IMR-90 (cell line): ENCODE measurements around the gene KAZN. TPM values are rescaled to one million over a fixed set of nuclear protein-coding genes. Genes with fewer than 3 reads are reported as not detected.

Source experiments
- ATAC-seq: fragments of 200-7000 bp; cut with Tn5 transposase; 2 replicates; pipeline ENCODE4 v1.9.1; 2020; ENCODE audit warnings: low read depth, mild to moderate bottlenecking, moderate library complexity
- BruUV-seq: library from RNA; stranded (reverse); fragments of 400-500 nt; replicated peaks from 2 replicates; lab custom pipeline; 2021; lab: Mats Ljungman, UMichigan
- CTCF ChIA-PET: fragments of 300-600 bp; formaldehyde crosslinking; extraction: SDS; loops from one replicate; lab custom pipeline; 2021; ENCODE audit warnings: antibody characterized with exemption; lab: Yijun Ruan, JAX
- POLR2A ChIA-PET: fragments of 300-600 bp; sonication (Branson Sonifier 250); formaldehyde crosslinking; loops from one replicate; lab custom pipeline; 2022; ENCODE audit warnings: antibody characterized with exemption; ENCODE audit not compliant: unreplicated experiment; lab: Charles Lee
- DNase-seq: peaks from one replicate; pipeline ENCODE4 v3.0.0; 2013
- H2AFZ ChIP-seq: replicated peaks from 2 replicates; pipeline ENCODE3; 2013; ENCODE audit warnings: low read length, mild to moderate bottlenecking; ENCODE audit not compliant: poor library complexity
- H2AK5ac ChIP-seq: 2 replicates; pipeline ENCODE4 v1.6.1; 2013; ENCODE audit warnings: low read depth, low read length, inconsistent platforms
- H2AK9ac ChIP-seq: replicated peaks from 2 replicates; pipeline ENCODE3; 2013; ENCODE audit warnings: mild to moderate bottlenecking, low read depth, low read length, moderate library complexity; ENCODE audit not compliant: poor library complexity
- H2BK120ac ChIP-seq: 2 replicates; pipeline ENCODE4 v1.6.1; 2013; ENCODE audit warnings: low read depth, low read length, inconsistent platforms
- H2BK15ac ChIP-seq: 3 replicates; pipeline ENCODE4 v1.6.1; 2013; ENCODE audit warnings: low read depth, low read length, inconsistent platforms
- H2BK20ac ChIP-seq: 2 replicates; pipeline ENCODE4 v1.6.1; 2013; ENCODE audit warnings: low read depth, mild to moderate bottlenecking, inconsistent platforms, low read length, moderate library complexity
- H2BK5ac ChIP-seq: 2 replicates; pipeline ENCODE4 v1.6.1; 2013; ENCODE audit warnings: mild to moderate bottlenecking, low read depth, low read length, inconsistent platforms; ENCODE audit not compliant: poor library complexity, severe bottlenecking
- H3K14ac ChIP-seq: replicated peaks from 2 replicates; pipeline ENCODE4 v1.6.1; 2013; ENCODE audit warnings: low read depth, low read length, inconsistent platforms
- H3K18ac ChIP-seq: 2 replicates; pipeline ENCODE4 v1.6.1; 2013; ENCODE audit warnings: low read depth, low read length, control low read depth
- H3K23ac ChIP-seq: 2 replicates; pipeline ENCODE4 v1.6.1; 2013; ENCODE audit warnings: low read depth, low read length, inconsistent platforms
- H3K27ac ChIP-seq: 2 replicates; pipeline ENCODE4 v1.5.1; 2013; ENCODE audit warnings: mild to moderate bottlenecking, control low read depth, low read length; ENCODE audit not compliant: insufficient read depth
- H3K27me3 ChIP-seq: 2 replicates; pipeline ENCODE4 v1.6.1; 2013; ENCODE audit warnings: low read length; ENCODE audit not compliant: control insufficient read depth, insufficient read depth
- H3K36me3 ChIP-seq: 2 replicates; pipeline ENCODE4 v1.6.1; 2013; ENCODE audit warnings: low read length, mixed read lengths; ENCODE audit not compliant: control insufficient read depth, insufficient read depth
- H3K4ac ChIP-seq: 2 replicates; pipeline ENCODE4 v1.6.1; 2013; ENCODE audit warnings: low read depth, low read length, inconsistent platforms
- H3K4me1 ChIP-seq: 2 replicates; pipeline ENCODE4 v1.6.1; 2013; ENCODE audit warnings: low read length, mixed read lengths; ENCODE audit not compliant: control insufficient read depth, insufficient read depth
- H3K4me2 ChIP-seq: 2 replicates; pipeline ENCODE4 v1.6.1; 2013; ENCODE audit warnings: low read depth, mild to moderate bottlenecking, control low read depth, low read length, moderate library complexity
- H3K4me3 ChIP-seq: 2 replicates; pipeline ENCODE4 v1.5.1; 2013; ENCODE audit warnings: low read depth, mild to moderate bottlenecking, control low read depth, low read length, moderate library complexity; ENCODE audit not compliant: insufficient read depth
- H3K56ac ChIP-seq: 2 replicates; pipeline ENCODE4 v1.6.1; 2013; ENCODE audit warnings: low read length, inconsistent platforms; ENCODE audit not compliant: insufficient read depth; ENCODE audit errors: extremely low read depth
- H3K79me1 ChIP-seq, 2 experiments: 2 replicates each; pipeline ENCODE4 v1.6.1; 2013; ENCODE audit warnings: low read length in 2 of 2, inconsistent platforms in 1 of 2, low read depth in 1 of 2
- H3K9ac ChIP-seq: 2 replicates; pipeline ENCODE4 v1.6.1; 2013; ENCODE audit warnings: low read depth, low read length, control low read depth
- H3K9me1 ChIP-seq: 2 replicates; pipeline ENCODE4 v1.6.1; 2013; ENCODE audit warnings: low read length, inconsistent platforms; ENCODE audit not compliant: insufficient read depth
- H3K9me3 ChIP-seq: 2 replicates; pipeline ENCODE4 v1.6.1; 2013; ENCODE audit warnings: low read length; ENCODE audit not compliant: control insufficient read depth, insufficient read depth
- H4K20me1 ChIP-seq: 2 replicates; pipeline ENCODE4 v1.6.1; 2013; ENCODE audit warnings: low read length, inconsistent platforms; ENCODE audit not compliant: insufficient read depth
- H4K5ac ChIP-seq: 2 replicates; pipeline ENCODE4 v1.6.1; 2013; ENCODE audit warnings: mild to moderate bottlenecking, low read depth, low read length, control low read depth
- H4K8ac ChIP-seq, 2 experiments: 2 replicates each; pipeline ENCODE4 v1.6.1; 2013; ENCODE audit warnings: low read depth in 2 of 2, low read length in 2 of 2, control low read depth in 1 of 2, inconsistent platforms in 1 of 2
- H4K91ac ChIP-seq: 2 replicates; pipeline ENCODE4 v1.6.1; 2013; ENCODE audit warnings: low read depth, low read length, inconsistent platforms; ENCODE audit not compliant: insufficient read depth
- BHLHE40 ChIP-seq: fragments of 150-350 bp; IDR thresholded peaks from 2 replicates; pipeline ENCODE4 v1.6.1; 2016; ENCODE audit warnings: mild to moderate bottlenecking, low read depth, low read length
- CEBPB ChIP-seq: IDR thresholded peaks from 2 replicates; pipeline ENCODE4 v1.6.1; 2012; ENCODE audit warnings: low read depth, low read length, improper control_type of control experiment
- CHD1 ChIP-seq: IDR thresholded peaks from 2 replicates; pipeline ENCODE4 v1.6.1; 2012; ENCODE audit warnings: low read depth, low read length, improper control_type of control experiment
- CTCF ChIP-seq: conservative IDR thresholded peaks from 2 replicates; pipeline ENCODE4 v1.5.1; 2012; ENCODE audit warnings: mild to moderate bottlenecking, low read depth, low read length, improper control_type of control experiment
- ELK1 ChIP-seq: fragments of 150-350 bp; IDR thresholded peaks from 2 replicates; pipeline ENCODE4 v1.6.1; 2016; ENCODE audit warnings: low read depth, mild to moderate bottlenecking, low read length, moderate library complexity, borderline replicate concordance
- FOS ChIP-seq: fragments of 150-350 bp; IDR thresholded peaks from 2 replicates; pipeline ENCODE4 v1.6.1; 2016; ENCODE audit warnings: low read depth, low read length
- MAFK ChIP-seq: IDR thresholded peaks from 2 replicates; pipeline ENCODE4 v1.6.1; 2012; ENCODE audit warnings: low read depth, low read length, improper control_type of control experiment
- MAZ ChIP-seq: IDR thresholded peaks from 2 replicates; pipeline ENCODE4 v1.6.1; 2012; ENCODE audit warnings: low read depth, mild to moderate bottlenecking, low read length, improper control_type of control experiment, moderate library complexity, borderline replicate concordance
- MXI1 ChIP-seq: IDR thresholded peaks from 2 replicates; pipeline ENCODE4 v1.6.1; 2012; ENCODE audit warnings: low read depth, mild to moderate bottlenecking, low read length, moderate library complexity, borderline replicate concordance
- NFE2L2 ChIP-seq: fragments of 150-350 bp; IDR thresholded peaks from 2 replicates; pipeline ENCODE4 v1.6.1; 2016; ENCODE audit warnings: low read depth, mild to moderate bottlenecking, low read length
- POLR2A ChIP-seq: IDR thresholded peaks from 2 replicates; pipeline ENCODE4 v1.6.1; 2012; ENCODE audit warnings: mild to moderate bottlenecking, low read depth, low read length
- RAD21 ChIP-seq: IDR thresholded peaks from 2 replicates; pipeline ENCODE4 v1.6.1; 2012; ENCODE audit warnings: low read length, improper control_type of control experiment
- RCOR1 ChIP-seq: IDR thresholded peaks from 2 replicates; pipeline ENCODE4 v1.6.1; 2012; ENCODE audit warnings: mild to moderate bottlenecking, low read length, improper control_type of control experiment; ENCODE audit not compliant: insufficient replicate concordance
- RFX5 ChIP-seq: IDR thresholded peaks from 2 replicates; pipeline ENCODE4 v1.8.0; 2012; ENCODE audit warnings: low read depth, mild to moderate bottlenecking, low read length, moderate library complexity
- SMC3 ChIP-seq: fragments of 150-350 bp; IDR thresholded peaks from 2 replicates; pipeline ENCODE4 v1.6.1; 2016; ENCODE audit warnings: low read depth, mild to moderate bottlenecking, antibody characterized with exemption, low read length, moderate library complexity
- USF2 ChIP-seq: fragments of 150-350 bp; IDR thresholded peaks from 2 replicates; pipeline ENCODE4 v1.6.1; 2017; ENCODE audit warnings: mild to moderate bottlenecking, antibody characterized with exemption, low read length, low read depth
- dilution Hi-C: fragments of 300-500 bp; cut with HindIII; formaldehyde crosslinking; loops from one replicate; pipeline ENCODE4 v1.14.3; 2018; ENCODE audit warnings: low sequenced_read_pairs; ENCODE audit not compliant: unreplicated experiment
- in situ Hi-C: fragments of 300-500 bp; cut with MboI; formaldehyde crosslinking; loops from 3 replicates; pipeline ENCODE4 v1.14.3; 2019; ENCODE audit warnings: low sequenced_read_pairs, inconsistent platforms, mixed read lengths
- intact Hi-C: fragments of 100-400 bp; cut with micrococcal nuclease; formaldehyde crosslinking; loops from 2 replicates; pipeline ENCODE4 v1.10.0; 2022
- polyA plus RNA-seq, 3 experiments: library from polyadenylated mRNA; depleted of rRNA; stranded (reverse); fragments of >200 nt; gene quantifications; 2 replicates each; pipeline ENCODE4 v1.2.3, GENCODE V29; 2012; ENCODE audit warnings: low replicate concordance in 1 of 3
- total RNA-seq: library from RNA; depleted of rRNA; stranded (reverse); fragments of >200 nt; gene quantifications from 2 replicates; pipeline ENCODE4 v1.2.3, GENCODE V29; 2012

Gene KAZN
- total and polyA plus RNA-seq, 2 of the 4 experiments (the other 2 are of a cell fraction) = 5.2 to 10.5 TPM

- intact Hi-C loops = no loop called here
- Histone ChIP-seq H3K9me1 (peaks cover 4% of the 10 kb centered on the region; the same call in 1 of the 2 replicates), H2AK9ac (no peak overlapping the region), H3K27me3 (no peaks in the 10 kb centered on the region), H3K23ac (peak overlapping the region; percentile 97; the same call in 1 of the 2 replicates), H2BK5ac (peak overlapping the region; percentile 65), H3K36me3 (no peaks in the 10 kb centered on the region), H3K56ac (peak overlapping the region; percentile 88; the same call in 1 of the 2 replicates), H3K4me3 (no peak overlapping the region), H3K9ac (no peak overlapping the region), H2BK20ac (peak overlapping the region; percentile 98), H4K8ac (peak overlapping the region; percentile 10 to 83; a peak in 3 of 4 replicates), H3K9me3 (peaks cover 8% of the 10 kb centered on the region; the same call in 1 of the 2 replicates), H3K4ac (peak overlapping the region; percentile 88), H2BK15ac (peak overlapping the region; percentile 97; the same call in 2 of the 3 replicates), H2AFZ (no peak overlapping the region), H3K27ac (peak overlapping the region; percentile 97), H4K5ac (peak overlapping the region; percentile 81), H3K18ac (peak overlapping the region; percentile 91), H3K4me1 (peaks cover 10% of the 10 kb centered on the region), H4K20me1 (peaks cover 3% of the 10 kb centered on the region; the same call in 1 of the 2 replicates), H3K4me2 (peak overlapping the region; percentile 55), H2AK5ac (peak overlapping the region; percentile 97), H4K91ac (peak overlapping the region; percentile 92), H3K79me1 (no peaks in the 10 kb centered on the region), H2BK120ac (peak overlapping the region; percentile 98), H3K14ac (peak overlapping the region; percentile 81)
- no TSS peak for BruUV-seq
- dilution Hi-C loops = no loop called here
- ChIA-PET CTCF (interaction anchor here (1.7 kb wide), 1 partner anchor 186 kb away, joined by 6 read pairs; no protein-coding TSS in a partner anchor), POLR2A (no interaction called here)
- in situ Hi-C loops = no loop called here
- TF ChIP-seq BHLHE40 (no peak), CHD1 (no peak), CTCF (no peak), MAZ (no peak), MXI1 (no peak), SMC3 (no peak), POLR2A (no peak), RCOR1 (no peak), RFX5 (no peak), MAFK (no peak), CEBPB (no peak), ELK1 (no peak), RAD21 (no peak), USF2 (no peak), FOS (no peak), NFE2L2 (no peak)
- DNase-seq = no peak
- ATAC-seq = no peak
These were observed 243.5 kb downstream of the KAZN start for GRCh38 chr1:14841951-14842350.
